Astrocyte of the hippocampus (primary cell): ENCODE results near the gene RPL13.

Source experiments
- DNase-seq: peaks from one replicate; pipeline ENCODE4 v3.0.0; 2011; ENCODE audit warnings: low read depth, low spot score

The RPL13 gene

GRCh38 chr16:89545044-89545830 lies 15.2 kb upstream of the RPL13 start:
- no peak for DNase-seq

- DNase-seq = no peak
Measured at GRCh38 chr16:89545831-89546574, 14.5 kb upstream of the RPL13 start.

- DNase-seq = no peak
Measured at GRCh38 chr16:89546781-89547180, 13.7 kb upstream of the RPL13 start.

GRCh38 chr16:89547291-89547690 lies 13.2 kb upstream of the RPL13 start:
- no peak for DNase-seq

- DNase-seq = no peak
Measured at GRCh38 chr16:89547860-89548259, 12.6 kb upstream of the RPL13 start.

GRCh38 chr16:89548344-89549006 lies 12.0 kb upstream of the RPL13 start:
- DNase-seq = no peak

- no peak for DNase-seq
Measured at GRCh38 chr16:89549007-89549700, 11.3 kb upstream of the RPL13 start.

GRCh38 chr16:89550421-89551007 lies 10.0 kb upstream of the RPL13 start:
- DNase-seq = no peak

GRCh38 chr16:89552329-89552728 lies 8.2 kb upstream of the RPL13 start:
- no peak for DNase-seq

GRCh38 chr16:89552913-89553312 lies 7.6 kb upstream of the RPL13 start:
- no peak for DNase-seq

- no peak for DNase-seq
Measured at GRCh38 chr16:89553733-89554132, 6.7 kb upstream of the RPL13 start.

- DNase-seq = no peak
Measured at GRCh38 chr16:89554343-89554742, 6.1 kb upstream of the RPL13 start.

- DNase-seq = no peak
Measured at GRCh38 chr16:89555265-89555664, 5.2 kb upstream of the RPL13 start.

- no peak for DNase-seq
Measured at GRCh38 chr16:89555780-89556179, 4.7 kb upstream of the RPL13 start.

GRCh38 chr16:89556750-89557689 lies 3.5 kb upstream of the RPL13 start:
- peak; percentile 90 for DNase-seq

GRCh38 chr16:89557690-89558490 lies 2.6 kb upstream of the RPL13 start:
- no peak for DNase-seq

- no peak for DNase-seq
Measured at GRCh38 chr16:89561142-89561883, 831 bp downstream of the RPL13 start.

GRCh38 chr16:89561884-89562599 lies 1.6 kb downstream of the RPL13 start:
- DNase-seq = no peak
